Measurements from ENCODE around the gene HOOK2.
A peak's percentile ranks its signal among the peaks of the same experiment; 100 is the strongest.
"Not testable (repeated sequence)": the region's sequence is repeated elsewhere in the genome, so short reads cannot be mapped to it uniquely, and the experiment has no call there.

The HOOK2 gene, protein sequence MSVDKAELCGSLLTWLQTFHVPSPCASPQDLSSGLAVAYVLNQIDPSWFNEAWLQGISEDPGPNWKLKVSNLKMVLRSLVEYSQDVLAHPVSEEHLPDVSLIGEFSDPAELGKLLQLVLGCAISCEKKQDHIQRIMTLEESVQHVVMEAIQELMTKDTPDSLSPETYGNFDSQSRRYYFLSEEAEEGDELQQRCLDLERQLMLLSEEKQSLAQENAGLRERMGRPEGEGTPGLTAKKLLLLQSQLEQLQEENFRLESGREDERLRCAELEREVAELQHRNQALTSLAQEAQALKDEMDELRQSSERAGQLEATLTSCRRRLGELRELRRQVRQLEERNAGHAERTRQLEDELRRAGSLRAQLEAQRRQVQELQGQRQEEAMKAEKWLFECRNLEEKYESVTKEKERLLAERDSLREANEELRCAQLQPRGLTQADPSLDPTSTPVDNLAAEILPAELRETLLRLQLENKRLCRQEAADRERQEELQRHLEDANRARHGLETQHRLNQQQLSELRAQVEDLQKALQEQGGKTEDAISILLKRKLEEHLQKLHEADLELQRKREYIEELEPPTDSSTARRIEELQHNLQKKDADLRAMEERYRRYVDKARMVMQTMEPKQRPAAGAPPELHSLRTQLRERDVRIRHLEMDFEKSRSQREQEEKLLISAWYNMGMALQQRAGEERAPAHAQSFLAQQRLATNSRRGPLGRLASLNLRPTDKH

GRCh38 chr19:12774588-12775555 lies at the start of gene HOOK2:
Gene HOOK2 (minus strand): TSS chr19:12775552. CDS start chr19:12775449, 103 bp downstream.
- peak; percentile 74 for DNase-seq

GRCh38 chr19:12821761-12822160 lies 46.4 kb upstream of the HOOK2 start:
- DNase-seq = no peak

- not testable (repeated sequence) for DNase-seq
Observed at GRCh38 chr19:12817810-12818209, 42.5 kb upstream of the HOOK2 start.

DNA sequence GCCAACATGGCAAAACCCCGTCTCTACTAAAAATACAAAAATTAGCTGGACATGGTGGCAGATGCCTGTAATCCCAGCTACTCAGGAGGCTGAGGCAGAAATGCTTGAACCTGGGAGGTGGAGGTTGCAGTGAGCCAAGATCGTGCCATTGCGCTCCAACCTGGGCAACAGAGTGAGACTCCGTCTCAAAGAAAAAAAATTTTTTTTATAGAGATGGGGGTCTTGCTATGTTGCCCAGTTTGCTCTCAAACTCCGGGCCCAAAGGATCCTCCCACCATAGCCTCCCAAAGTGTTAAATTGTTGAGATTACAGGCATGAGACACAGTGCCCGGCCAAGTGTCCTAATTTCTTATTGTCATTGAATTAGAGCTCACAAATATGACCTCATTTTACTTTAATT lies 41.8 kb upstream of the HOOK2 start:
- not testable (repeated sequence) for DNase-seq

DNA sequence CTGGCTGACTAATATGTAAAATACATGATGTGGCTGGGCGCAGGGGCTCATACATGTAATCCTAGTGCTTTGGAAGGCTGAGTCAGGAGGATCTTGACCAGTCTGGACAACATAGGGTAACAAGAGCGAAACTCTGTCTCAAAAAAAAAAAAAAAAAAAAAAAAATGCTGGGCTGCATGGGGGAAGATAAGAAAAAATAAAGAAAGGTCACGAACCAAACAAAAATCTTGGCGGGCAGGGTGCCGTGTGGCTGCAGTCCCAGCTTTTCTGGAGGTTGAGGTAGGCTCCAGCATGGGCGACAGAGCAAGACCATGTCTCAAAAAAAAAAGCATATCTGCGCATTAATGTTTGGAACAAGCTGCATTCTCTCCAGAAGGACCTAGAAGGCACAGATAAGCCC lies 39.7 kb upstream of the HOOK2 start:
- DNase-seq = no peak

GRCh38 chr19:12806242-12807081 lies 31.1 kb upstream of the HOOK2 start, which contains the start of gene RNASEH2A:
Gene RNASEH2A (plus strand): TSS chr19:12806584. CDS start chr19:12806674, 90 bp downstream.
- DNase-seq = peak; percentile 95

DNA sequence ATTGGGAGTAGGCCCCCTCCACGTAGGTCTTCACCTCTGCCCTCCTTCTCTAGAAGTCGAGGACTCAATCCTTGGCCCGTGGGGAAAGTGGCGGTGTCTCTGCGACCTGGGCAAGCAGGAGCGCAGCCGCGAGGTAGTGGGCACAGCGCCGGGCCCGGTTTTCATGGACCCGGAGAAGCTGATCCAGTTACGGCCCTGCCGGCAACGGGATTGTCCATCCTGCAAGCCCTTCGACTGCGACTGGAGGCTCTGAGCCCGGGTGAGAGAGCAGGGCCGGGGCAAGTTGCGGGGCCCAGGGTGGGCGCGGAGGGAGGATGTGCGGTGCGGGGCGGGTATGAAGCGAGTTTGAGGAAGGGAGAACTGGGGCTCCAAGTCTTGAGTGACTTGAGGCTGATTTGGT lies 28.7 kb upstream of the HOOK2 start:
- DNase-seq = no peak

DNA sequence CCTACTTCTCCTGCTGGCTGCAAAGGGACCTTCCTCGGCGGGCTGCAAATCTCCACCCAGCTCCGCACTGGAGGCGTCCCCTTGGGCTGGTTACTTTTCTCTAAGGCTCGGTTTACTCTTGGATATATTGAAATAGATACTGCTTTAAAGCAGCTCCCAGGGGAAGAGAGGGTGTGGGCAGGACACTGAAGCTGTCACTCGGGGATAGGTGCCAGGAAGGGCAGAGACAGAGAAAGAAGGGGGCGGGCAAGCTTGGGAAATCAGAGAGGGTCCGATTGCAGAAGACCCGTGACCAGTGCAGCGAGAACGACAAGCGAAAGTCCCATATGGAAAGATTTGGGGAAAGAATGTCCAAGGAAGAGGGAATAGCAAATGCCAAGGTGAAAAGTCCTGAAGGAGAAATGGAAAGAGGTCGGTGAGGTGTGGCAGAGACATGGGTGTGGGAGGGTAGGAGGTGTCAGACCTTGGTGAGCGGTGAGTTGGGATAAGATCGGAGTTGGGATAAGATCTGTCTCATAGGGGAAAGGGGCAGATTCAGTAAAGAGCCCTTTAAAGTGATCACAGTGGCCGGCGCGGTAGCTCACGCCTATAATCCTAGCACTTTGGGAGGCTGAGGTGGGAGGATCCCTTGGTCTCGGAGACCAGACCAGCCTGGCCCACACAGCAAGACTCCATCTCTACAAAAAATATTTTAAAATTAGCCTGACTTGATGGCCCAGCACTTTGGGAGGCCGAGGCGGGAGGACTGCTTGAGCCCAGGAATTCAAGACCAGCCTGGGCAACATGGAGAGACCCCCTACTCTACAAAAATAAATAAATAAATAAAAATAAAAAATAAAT lies 27.1 kb upstream of the HOOK2 start:
- peak; percentile 55 for DNase-seq

DNA sequence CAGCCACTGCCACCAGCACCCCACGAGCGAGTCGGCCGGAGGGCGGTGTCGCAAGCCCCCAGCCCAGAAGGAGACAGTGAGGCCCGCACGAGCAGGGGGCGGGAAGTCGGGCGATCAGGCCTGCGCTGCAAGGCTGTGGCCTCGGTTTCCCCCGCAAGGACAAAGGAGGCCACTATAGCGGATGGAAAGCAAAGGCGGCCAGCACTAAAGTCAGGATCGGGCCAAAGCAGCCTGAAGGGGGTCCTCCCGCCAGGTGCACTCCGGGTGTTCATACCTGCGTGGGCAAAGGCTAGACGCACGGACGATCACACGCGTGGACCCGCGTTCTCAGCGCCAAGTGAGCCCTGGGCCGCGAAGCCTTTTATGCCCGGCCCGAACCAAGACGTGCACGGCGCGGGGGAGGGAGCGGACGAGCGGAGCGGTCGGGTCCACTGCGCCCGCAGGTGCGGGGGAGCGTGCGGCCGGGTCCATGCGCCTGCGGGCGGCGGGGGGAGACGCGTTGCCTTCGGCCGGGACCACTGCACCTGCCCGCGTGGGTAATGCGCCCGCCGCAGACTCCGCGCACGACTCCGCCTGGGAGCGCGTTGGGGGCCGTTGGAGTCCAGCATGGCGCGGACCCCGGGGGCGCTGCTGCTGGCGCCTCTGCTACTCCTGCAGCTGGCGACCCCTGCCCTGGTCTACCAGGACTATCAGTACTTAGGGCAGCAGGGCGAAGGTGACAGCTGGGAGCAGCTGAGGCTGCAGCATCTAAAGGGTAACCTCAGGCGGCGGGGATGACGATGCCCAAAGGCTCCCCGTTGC lies 26.3 kb upstream of the HOOK2 start, which contains the start of the genes PRDX2 and THSD8:
PRDX2 (minus strand) TSS at position 335 of the 801 bp plus-strand sequence. CDS start 539 bp downstream, outside the sequence.
THSD8 (plus strand) TSS at position 604 of the 801 bp plus-strand sequence; CDS start at position 607, 3 bp downstream.
- peak; percentile 64 for DNase-seq

DNA sequence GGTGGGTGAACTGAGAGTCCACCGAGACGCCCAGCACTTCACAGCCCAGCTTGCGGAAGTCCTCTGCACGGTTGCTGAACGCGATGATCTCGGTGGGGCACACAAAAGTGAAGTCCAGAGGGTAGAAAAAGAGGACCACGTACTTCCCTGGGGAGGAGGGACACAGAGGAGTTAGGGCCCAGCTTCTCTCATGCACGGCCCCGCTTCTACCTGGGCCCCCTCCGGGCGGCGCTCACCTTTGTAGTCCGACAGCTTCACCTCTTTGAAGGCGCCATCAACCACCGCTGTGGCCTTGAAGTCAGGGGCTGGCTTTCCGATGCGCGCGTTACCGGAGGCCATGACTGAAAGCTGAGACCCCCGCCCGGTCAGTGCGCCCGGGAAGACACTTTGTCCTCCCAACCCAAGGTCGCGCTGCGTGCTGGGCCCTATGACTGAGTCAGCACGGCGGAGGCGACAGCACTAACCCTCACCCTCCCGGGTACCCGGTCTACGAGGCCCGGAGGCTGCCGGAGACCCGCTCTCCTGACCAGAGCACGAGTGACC lies 25.6 kb upstream of the HOOK2 start:
- DNase-seq = no peak

DNA sequence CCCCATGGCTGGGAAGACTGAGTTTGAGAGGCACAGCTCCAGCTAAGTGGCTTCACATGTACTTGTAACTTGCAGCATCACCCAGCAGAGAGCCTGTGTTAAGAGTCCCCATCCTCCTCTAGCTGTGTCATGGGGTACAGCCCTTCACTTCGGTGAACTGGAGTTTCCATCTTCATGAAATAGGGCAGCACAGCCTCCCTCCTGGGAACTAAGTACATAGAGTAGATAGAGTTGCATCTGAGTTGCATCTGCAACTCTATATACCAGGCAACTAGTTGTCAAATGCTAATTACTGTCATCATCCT lies 25.1 kb upstream of the HOOK2 start:
- no peak for DNase-seq

- DNase-seq = no peak
Observed at GRCh38 chr19:12799742-12800465, 24.6 kb upstream of the HOOK2 start.

- not testable (repeated sequence) for DNase-seq
Observed at GRCh38 chr19:12797607-12798006, 22.3 kb upstream of the HOOK2 start.

DNA sequence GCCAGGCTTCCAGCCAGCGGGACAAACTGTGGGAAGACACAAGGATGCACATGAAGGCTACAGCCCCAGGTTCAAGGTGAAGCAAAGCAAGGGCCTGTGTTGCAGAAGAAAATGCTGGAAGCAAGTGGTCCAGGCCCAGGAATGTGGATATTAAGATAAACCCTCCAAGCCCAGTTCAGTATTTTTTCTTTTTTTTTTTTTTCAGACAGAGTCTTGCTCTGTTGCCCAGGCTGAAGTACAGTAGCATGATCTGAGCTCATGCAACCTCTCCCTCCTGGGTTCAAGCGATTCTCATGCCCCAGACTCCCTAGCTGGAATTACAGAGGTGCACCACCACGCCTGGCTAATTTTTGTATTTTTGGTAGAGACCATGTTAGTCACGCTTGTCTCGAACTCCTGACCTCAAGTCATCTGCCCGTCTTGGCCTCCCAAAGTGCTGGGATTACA lies 21.8 kb upstream of the HOOK2 start:
- no peak for DNase-seq

GRCh38 chr19:12796146-12797071 lies 21.1 kb upstream of the HOOK2 start:
- peak; percentile 74 for DNase-seq

DNA sequence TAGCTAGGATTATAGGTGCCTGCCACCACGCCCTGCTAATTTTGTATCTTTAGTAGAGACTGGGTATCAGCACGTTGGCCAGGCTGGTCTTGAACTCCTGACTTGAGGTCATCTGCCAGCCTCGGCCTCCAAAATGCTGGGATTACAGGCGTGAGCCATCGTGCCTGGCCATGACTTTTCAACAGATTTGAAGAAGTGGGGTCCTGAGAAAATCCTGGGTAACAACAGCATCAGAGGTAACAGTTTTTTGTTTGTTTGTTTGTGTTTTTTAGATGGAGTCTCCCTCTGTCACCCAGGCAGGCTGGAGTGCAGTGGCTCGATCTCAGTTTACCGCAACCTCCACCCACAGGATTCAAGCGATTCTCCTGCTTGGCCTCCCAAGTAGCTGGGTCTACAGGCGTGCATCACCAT lies 19.6 kb upstream of the HOOK2 start:
- DNase-seq = no peak

DNA sequence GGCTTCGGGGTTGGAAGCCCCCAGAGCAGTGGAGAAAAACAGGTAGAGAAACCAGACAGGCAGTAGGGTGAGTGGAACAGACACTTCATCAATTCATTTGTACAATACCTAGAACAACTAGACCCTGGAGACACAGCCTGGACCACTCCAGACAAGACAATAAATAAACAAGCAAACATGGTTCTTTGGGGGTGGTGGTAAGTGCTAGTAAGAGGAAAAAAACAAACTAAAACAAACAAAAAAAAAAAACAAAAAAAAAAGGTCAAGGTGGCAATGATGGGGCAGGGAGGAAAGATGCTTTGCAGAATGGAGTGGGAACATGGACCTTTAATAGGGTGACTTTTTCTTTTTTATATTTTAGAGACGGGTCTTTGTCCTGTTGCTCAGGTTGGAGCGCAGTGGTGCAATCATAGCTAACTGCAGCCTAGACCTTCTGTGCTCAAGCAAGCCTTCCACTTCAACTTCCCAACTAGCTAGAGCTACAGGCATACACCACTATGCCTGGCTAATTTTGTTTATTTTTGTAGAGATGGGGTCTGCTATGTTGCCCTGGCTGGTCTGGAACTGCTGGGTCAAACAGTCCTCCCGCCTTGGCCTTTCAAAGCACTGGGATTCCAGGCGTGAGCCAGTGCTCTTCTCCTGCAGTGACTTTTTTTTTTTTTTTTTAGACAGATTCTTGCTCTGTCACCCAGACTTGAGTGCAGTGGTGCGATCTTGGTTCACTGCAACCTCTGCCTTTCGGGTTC lies 19.0 kb upstream of the HOOK2 start:
- no peak for DNase-seq

Data from NCI-H2171 (cell line).